ENCODE data around the gene SPRR1B. TPM values are rescaled to one million over a fixed set of nuclear protein-coding genes. Genes with fewer than 3 reads are reported as not detected.

Gene SPRR1B
- total RNA-seq, 1 experiment from 2014 or later = not detected

DNA sequence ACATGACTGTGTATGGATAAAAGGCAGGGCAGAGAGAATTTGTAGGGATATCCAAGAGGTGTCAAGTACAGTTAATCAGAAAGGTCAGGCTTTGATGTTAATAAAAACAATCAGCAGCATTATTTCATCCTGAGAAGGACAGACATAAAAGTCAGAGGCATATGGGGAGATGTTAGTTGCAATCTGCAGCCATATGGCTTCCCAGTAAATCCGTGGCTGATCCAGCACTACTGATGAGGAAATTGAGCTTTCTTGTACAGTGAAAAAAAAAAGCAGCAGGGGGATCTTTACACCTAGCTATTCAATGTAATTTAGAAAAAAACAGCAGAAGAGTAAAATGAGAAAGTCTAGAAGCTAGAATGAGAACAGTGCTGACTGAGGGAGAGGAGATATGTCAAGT lies 2.2 kb upstream of the SPRR1B start (continued):
- TF ChIP-seq, protein P1, sequence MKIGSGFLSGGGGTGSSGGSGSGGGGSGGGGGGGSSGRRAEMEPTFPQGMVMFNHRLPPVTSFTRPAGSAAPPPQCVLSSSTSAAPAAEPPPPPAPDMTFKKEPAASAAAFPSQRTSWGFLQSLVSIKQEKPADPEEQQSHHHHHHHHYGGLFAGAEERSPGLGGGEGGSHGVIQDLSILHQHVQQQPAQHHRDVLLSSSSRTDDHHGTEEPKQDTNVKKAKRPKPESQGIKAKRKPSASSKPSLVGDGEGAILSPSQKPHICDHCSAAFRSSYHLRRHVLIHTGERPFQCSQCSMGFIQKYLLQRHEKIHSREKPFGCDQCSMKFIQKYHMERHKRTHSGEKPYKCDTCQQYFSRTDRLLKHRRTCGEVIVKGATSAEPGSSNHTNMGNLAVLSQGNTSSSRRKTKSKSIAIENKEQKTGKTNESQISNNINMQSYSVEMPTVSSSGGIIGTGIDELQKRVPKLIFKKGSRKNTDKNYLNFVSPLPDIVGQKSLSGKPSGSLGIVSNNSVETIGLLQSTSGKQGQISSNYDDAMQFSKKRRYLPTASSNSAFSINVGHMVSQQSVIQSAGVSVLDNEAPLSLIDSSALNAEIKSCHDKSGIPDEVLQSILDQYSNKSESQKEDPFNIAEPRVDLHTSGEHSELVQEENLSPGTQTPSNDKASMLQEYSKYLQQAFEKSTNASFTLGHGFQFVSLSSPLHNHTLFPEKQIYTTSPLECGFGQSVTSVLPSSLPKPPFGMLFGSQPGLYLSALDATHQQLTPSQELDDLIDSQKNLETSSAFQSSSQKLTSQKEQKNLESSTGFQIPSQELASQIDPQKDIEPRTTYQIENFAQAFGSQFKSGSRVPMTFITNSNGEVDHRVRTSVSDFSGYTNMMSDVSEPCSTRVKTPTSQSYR (CRISPR knock-in tag; IDR thresholded peaks at IDR 0.05) = no peak
- no peak for TF ChIP-seq NR2C2 (CRISPR knock-in tag; IDR thresholded peaks at IDR 0.05)
- TF ChIP-seq, protein P2, sequence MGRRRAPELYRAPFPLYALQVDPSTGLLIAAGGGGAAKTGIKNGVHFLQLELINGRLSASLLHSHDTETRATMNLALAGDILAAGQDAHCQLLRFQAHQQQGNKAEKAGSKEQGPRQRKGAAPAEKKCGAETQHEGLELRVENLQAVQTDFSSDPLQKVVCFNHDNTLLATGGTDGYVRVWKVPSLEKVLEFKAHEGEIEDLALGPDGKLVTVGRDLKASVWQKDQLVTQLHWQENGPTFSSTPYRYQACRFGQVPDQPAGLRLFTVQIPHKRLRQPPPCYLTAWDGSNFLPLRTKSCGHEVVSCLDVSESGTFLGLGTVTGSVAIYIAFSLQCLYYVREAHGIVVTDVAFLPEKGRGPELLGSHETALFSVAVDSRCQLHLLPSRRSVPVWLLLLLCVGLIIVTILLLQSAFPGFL (CRISPR knock-in tag; IDR thresholded peaks at IDR 0.05; ENCODE audit: borderline replicate concordance) = no peak
- TF ChIP-seq ZNF121 (CRISPR knock-in tag; IDR thresholded peaks at IDR 0.05) = no peak

DNA sequence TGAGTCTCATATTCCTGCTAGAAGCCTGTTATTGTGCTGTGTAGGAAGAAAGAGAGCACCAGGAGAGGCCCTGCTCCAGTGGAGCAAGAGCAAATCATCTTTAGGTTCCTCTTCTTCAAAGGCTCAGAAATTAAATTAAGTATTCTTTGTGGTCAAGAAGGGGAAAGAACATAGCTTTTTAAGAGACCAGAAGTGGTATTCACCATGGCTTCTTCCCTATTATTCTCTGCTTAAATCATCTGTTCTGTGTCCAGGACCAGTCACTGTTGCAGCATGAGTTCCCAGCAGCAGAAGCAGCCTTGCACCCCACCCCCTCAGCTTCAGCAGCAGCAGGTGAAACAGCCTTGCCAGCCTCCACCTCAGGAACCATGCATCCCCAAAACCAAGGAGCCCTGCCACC lies 1.1 kb downstream of the SPRR1B start:
- Mint-ChIP-seq H3K4me3 (no peak overlapping the region), H3K4me1 (peaks cover 12% of the 10 kb centered on the region), H3K36me3 (no peaks in the 10 kb centered on the region), H3K9me3 (peaks cover 9% of the 10 kb centered on the region), H3K27me3 (ENCODE audit: low read depth) (no peaks in the 10 kb centered on the region), H3K27ac (no peak overlapping the region)
- no peak for ATAC-seq
- TF ChIP-seq, protein P3, sequence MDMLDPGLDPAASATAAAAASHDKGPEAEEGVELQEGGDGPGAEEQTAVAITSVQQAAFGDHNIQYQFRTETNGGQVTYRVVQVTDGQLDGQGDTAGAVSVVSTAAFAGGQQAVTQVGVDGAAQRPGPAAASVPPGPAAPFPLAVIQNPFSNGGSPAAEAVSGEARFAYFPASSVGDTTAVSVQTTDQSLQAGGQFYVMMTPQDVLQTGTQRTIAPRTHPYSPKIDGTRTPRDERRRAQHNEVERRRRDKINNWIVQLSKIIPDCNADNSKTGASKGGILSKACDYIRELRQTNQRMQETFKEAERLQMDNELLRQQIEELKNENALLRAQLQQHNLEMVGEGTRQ (CRISPR knock-in tag; IDR thresholded peaks at IDR 0.05) = no peak
- TF ChIP-seq, protein P4, sequence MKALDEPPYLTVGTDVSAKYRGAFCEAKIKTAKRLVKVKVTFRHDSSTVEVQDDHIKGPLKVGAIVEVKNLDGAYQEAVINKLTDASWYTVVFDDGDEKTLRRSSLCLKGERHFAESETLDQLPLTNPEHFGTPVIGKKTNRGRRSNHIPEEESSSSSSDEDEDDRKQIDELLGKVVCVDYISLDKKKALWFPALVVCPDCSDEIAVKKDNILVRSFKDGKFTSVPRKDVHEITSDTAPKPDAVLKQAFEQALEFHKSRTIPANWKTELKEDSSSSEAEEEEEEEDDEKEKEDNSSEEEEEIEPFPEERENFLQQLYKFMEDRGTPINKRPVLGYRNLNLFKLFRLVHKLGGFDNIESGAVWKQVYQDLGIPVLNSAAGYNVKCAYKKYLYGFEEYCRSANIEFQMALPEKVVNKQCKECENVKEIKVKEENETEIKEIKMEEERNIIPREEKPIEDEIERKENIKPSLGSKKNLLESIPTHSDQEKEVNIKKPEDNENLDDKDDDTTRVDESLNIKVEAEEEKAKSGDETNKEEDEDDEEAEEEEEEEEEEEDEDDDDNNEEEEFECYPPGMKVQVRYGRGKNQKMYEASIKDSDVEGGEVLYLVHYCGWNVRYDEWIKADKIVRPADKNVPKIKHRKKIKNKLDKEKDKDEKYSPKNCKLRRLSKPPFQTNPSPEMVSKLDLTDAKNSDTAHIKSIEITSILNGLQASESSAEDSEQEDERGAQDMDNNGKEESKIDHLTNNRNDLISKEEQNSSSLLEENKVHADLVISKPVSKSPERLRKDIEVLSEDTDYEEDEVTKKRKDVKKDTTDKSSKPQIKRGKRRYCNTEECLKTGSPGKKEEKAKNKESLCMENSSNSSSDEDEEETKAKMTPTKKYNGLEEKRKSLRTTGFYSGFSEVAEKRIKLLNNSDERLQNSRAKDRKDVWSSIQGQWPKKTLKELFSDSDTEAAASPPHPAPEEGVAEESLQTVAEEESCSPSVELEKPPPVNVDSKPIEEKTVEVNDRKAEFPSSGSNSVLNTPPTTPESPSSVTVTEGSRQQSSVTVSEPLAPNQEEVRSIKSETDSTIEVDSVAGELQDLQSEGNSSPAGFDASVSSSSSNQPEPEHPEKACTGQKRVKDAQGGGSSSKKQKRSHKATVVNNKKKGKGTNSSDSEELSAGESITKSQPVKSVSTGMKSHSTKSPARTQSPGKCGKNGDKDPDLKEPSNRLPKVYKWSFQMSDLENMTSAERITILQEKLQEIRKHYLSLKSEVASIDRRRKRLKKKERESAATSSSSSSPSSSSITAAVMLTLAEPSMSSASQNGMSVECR (CRISPR knock-in tag; IDR thresholded peaks at IDR 0.05; ENCODE audit: borderline replicate concordance) = no peak
- no peak for TF ChIP-seq SMAD4 (CRISPR knock-in tag; IDR thresholded peaks at IDR 0.05)
- TF ChIP-seq, protein P5, sequence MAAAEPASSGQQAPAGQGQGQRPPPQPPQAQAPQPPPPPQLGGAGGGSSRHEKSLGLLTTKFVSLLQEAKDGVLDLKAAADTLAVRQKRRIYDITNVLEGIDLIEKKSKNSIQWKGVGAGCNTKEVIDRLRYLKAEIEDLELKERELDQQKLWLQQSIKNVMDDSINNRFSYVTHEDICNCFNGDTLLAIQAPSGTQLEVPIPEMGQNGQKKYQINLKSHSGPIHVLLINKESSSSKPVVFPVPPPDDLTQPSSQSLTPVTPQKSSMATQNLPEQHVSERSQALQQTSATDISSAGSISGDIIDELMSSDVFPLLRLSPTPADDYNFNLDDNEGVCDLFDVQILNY (CRISPR knock-in tag; IDR thresholded peaks at IDR 0.05) = no peak
- no peak for TF ChIP-seq ZNF138 (CRISPR knock-in tag; conservative IDR thresholded peaks at IDR 0.05)
- TF ChIP-seq, protein P6, sequence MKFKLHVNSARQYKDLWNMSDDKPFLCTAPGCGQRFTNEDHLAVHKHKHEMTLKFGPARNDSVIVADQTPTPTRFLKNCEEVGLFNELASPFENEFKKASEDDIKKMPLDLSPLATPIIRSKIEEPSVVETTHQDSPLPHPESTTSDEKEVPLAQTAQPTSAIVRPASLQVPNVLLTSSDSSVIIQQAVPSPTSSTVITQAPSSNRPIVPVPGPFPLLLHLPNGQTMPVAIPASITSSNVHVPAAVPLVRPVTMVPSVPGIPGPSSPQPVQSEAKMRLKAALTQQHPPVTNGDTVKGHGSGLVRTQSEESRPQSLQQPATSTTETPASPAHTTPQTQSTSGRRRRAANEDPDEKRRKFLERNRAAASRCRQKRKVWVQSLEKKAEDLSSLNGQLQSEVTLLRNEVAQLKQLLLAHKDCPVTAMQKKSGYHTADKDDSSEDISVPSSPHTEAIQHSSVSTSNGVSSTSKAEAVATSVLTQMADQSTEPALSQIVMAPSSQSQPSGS (CRISPR knock-in tag; IDR thresholded peaks at IDR 0.05; ENCODE audit: borderline replicate concordance, low read depth) = no peak
- TF ChIP-seq ZNF423 (CRISPR knock-in tag; IDR thresholded peaks at IDR 0.05) = no peak
- no peak for TF ChIP-seq NR3C1 (CRISPR knock-in tag; conservative IDR thresholded peaks at IDR 0.05; ENCODE audit: low read depth)
- no peak for TF ChIP-seq CREB1 (CRISPR knock-in tag; IDR thresholded peaks at IDR 0.05)
- TF ChIP-seq, protein P7, sequence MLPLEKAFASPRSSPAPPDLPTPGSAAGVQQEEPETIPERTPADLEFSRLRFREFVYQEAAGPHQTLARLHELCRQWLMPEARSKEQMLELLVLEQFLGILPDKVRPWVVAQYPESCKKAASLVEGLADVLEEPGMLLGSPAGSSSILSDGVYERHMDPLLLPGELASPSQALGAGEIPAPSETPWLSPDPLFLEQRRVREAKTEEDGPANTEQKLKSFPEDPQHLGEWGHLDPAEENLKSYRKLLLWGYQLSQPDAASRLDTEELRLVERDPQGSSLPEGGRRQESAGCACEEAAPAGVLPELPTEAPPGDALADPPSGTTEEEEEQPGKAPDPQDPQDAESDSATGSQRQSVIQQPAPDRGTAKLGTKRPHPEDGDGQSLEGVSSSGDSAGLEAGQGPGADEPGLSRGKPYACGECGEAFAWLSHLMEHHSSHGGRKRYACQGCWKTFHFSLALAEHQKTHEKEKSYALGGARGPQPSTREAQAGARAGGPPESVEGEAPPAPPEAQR (CRISPR knock-in tag; IDR thresholded peaks at IDR 0.05) = no peak
- no peak for TF ChIP-seq CREM (CRISPR knock-in tag; IDR thresholded peaks at IDR 0.05)
- TF ChIP-seq JUN (CRISPR knock-in tag; IDR thresholded peaks at IDR 0.05) = no peak
- TF ChIP-seq GTF2I (CRISPR knock-in tag; conservative IDR thresholded peaks at IDR 0.05) = no peak
- TF ChIP-seq EMX1 (CRISPR knock-in tag; IDR thresholded peaks at IDR 0.05) = no peak
- TF ChIP-seq TP53 (CRISPR knock-in tag; IDR thresholded peaks at IDR 0.05) = no peak
- TF ChIP-seq, protein P8, sequence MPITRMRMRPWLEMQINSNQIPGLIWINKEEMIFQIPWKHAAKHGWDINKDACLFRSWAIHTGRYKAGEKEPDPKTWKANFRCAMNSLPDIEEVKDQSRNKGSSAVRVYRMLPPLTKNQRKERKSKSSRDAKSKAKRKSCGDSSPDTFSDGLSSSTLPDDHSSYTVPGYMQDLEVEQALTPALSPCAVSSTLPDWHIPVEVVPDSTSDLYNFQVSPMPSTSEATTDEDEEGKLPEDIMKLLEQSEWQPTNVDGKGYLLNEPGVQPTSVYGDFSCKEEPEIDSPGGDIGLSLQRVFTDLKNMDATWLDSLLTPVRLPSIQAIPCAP (CRISPR knock-in tag; IDR thresholded peaks at IDR 0.05) = no peak
- TF ChIP-seq TEAD1 (CRISPR knock-in tag; IDR thresholded peaks at IDR 0.05) = no peak
- no peak for DNase-seq (ENCODE audit: low spot score)
- ChIA-PET CTCF (interaction anchor here (0.6 to 2.0 kb wide), 10 partner anchors 11 to 161 kb away, joined by 3 to 14 read pairs (median 4); partner anchors contain the start of gene SMCP), POLR2A (no interaction called here)

All from WTC11 (cell line).